ENCODE results near the gene VASH1.

Gene VASH1

GRCh38 chr14:76765461-76765931, 4.2 kb downstream of the VASH1 start:
- Histone ChIP-seq H3K4me3 (ENCODE audit: low read length) (no peak overlapping the region), H3K23ac (ENCODE audit: low read length) (no peak overlapping the region), H3K79me2 (ENCODE audit: control insufficient read depth, insufficient read depth, low read length) (no peaks in the 10 kb centered on the region), H3K56ac (ENCODE audit: low read length) (no peak overlapping the region), H3K27ac (ENCODE audit: low read depth, low read length) (no peak overlapping the region), H3K79me1 (ENCODE audit: low read length) (no peaks in the 10 kb centered on the region), H3K36me3 (ENCODE audit: control insufficient read depth, insufficient read depth, low read length) (no peaks in the 10 kb centered on the region), H2BK5ac (ENCODE audit: low read length) (no peak overlapping the region), H2AK5ac (ENCODE audit: low read length) (no peak overlapping the region), H4K5ac (ENCODE audit: low read length) (no peak overlapping the region), H3K18ac (ENCODE audit: low read length) (no peak overlapping the region), H3K4ac (ENCODE audit: low read depth, low read length) (no peak overlapping the region), H3K4me1 (ENCODE audit: control insufficient read depth, low read depth, low read length) (peaks cover 4% of the 10 kb centered on the region), H2BK15ac (replicated peaks; ENCODE audit: low read depth) (no peak overlapping the region), H3K4me2 (ENCODE audit: low read length) (no peak overlapping the region), H4K8ac (ENCODE audit: low read depth, low read length) (no peak overlapping the region), H2BK120ac (ENCODE audit: low read depth, low read length) (no peak overlapping the region), H3K27me3 (ENCODE audit: insufficient read depth, low read length, poor library complexity) (peaks cover 12% of the 10 kb centered on the region), H3K9ac (ENCODE audit: low read length) (no peak overlapping the region)
- DNase-seq, result no peak
- WGBS (ENCODE audit: extremely low coverage, insufficient coverage, low lambda C conversion rate), result no CpG with 5 or more reads among the region's 6 CpGs

DNA sequence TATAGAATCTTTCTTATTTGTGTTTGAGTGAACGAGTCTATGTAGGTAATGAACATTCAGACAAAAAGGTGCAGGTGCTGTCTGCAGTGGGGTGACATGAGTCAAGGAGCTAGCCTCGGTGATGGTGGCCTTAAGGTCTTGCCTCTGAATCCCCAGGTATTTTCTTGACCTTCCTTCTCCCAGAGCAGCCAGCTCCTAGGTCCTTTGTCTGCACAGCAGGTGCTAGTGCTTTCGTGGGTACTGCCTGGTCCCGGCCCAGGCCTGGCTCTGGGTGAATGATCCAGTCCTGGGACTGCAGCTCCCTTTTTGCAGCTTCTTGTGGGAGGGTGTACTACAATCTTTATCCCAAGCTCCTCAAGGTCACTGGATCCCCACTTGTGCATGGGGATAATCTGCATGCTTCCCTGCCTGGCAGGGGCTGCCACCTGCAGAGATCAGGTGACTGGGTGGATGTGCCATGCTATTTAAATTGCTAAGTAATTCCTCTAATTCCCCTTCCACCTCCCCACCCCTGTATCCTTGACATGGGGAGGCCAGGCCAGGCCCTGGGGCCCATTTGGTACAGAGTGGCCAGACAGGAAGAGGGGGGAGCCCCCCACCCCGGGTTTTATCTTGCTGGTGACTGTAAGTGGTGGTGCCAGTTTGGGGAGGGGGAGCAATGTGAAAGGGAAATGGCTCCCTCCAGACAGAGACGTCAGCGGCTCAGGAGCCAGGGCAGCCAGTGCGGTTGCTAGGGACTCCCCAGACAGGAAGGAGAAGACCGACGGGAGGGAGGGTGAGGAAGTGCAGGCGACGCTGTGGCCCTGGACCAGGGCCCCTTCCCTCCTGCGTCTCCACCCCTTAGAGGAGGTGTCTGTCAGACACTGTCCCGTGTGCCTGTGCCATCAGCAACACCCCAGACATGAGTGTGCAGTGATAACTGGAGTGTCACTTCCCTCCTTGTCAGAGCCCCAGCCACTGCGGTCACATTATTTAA, 6.7 kb downstream of the VASH1 start:
- peak overlapping the region; percentile 12 for H3K4me2 ChIP-seq (ENCODE audit: low read length)
- no peak overlapping the region for H2BK15ac ChIP-seq (replicated peaks; ENCODE audit: low read depth)
- H3K27me3 ChIP-seq (ENCODE audit: insufficient read depth, low read length, poor library complexity), result peaks cover under 1% of the 10 kb centered on the region
- no peaks in the 10 kb centered on the region for H3K79me1 ChIP-seq (ENCODE audit: low read length)
- H2BK120ac ChIP-seq (ENCODE audit: low read depth, low read length), result no peak overlapping the region
- H3K23ac ChIP-seq (ENCODE audit: low read length), result no peak overlapping the region
- no peak overlapping the region for H3K4ac ChIP-seq (ENCODE audit: low read depth, low read length)
- no CpG with 5 or more reads among the region's 15 CpGs for WGBS (ENCODE audit: extremely low coverage, insufficient coverage, low lambda C conversion rate)
- peak; percentile 83 for DNase-seq
- H2AK5ac ChIP-seq (ENCODE audit: low read length), result no peak overlapping the region
- no peaks in the 10 kb centered on the region for H3K36me3 ChIP-seq (ENCODE audit: control insufficient read depth, insufficient read depth, low read length)
- no peaks in the 10 kb centered on the region for H3K79me2 ChIP-seq (ENCODE audit: control insufficient read depth, insufficient read depth, low read length)
- H3K56ac ChIP-seq (ENCODE audit: low read length), result peak overlapping the region; percentile 59
- H3K18ac ChIP-seq (ENCODE audit: low read length), result no peak overlapping the region
- H3K4me1 ChIP-seq (ENCODE audit: control insufficient read depth, low read depth, low read length), result peaks cover 7% of the 10 kb centered on the region
- no peak overlapping the region for H3K27ac ChIP-seq (ENCODE audit: low read depth, low read length)
- H2BK5ac ChIP-seq (ENCODE audit: low read length), result no peak overlapping the region
- no peak overlapping the region for H4K5ac ChIP-seq (ENCODE audit: low read length)
- no peak overlapping the region for H4K8ac ChIP-seq (ENCODE audit: low read depth, low read length)
- no peak overlapping the region for H3K4me3 ChIP-seq (ENCODE audit: low read length)
- no peak overlapping the region for H3K9ac ChIP-seq (ENCODE audit: low read length)

DNA sequence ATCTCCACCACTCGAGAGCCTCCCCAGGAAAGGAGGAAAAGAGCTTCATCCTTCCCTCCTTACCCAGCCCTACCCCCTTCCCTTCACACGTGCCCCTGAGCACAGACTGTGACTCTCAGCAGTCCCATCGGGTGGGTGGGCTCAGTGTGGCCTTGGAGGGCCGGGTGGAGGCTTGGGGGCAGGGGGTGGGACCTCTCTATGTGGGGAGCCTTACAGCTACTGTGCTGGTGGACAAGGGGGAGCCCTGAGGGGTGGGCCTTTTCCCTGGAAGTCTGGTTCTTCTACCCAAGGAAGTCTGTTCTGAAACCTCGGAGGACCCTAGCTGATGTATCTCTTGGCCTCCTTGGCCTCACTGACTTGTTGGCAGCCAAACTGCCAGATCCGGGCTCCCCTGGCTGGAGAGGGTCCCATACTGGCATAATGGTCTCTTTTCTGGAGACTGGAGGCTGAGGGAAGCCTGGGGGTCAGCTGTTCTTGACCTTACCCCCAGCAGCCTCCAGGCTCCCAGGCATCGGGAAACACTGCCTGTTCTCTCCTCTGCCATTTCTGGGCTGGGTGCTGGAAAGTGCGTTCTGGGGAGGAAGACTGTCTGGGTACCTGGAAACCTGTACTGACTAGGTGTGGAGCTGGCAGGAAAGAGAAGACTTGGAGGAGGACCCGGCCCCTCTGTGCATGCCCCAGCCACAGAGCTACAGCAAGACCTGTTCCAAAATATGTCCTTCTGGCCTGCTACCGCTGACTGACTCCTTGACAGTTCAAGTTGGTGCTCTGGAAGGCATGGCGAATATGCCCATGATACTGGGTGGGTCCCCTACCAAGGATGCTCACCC, 7.6 kb downstream of the VASH1 start:
- no CpG with 5 or more reads among the region's 11 CpGs for WGBS (ENCODE audit: extremely low coverage, insufficient coverage, low lambda C conversion rate)
- H3K27ac ChIP-seq (ENCODE audit: low read depth, low read length), result no peak overlapping the region
- DNase-seq, result no peak

GRCh38 chr14:76769636-76770292, 8.5 kb downstream of the VASH1 start:
- Histone ChIP-seq H3K79me2 (ENCODE audit: control insufficient read depth, insufficient read depth, low read length) (no peaks in the 10 kb centered on the region), H3K9ac (ENCODE audit: low read length) (no peak overlapping the region), H3K23ac (ENCODE audit: low read length) (no peak overlapping the region), H3K4ac (ENCODE audit: low read depth, low read length) (no peak overlapping the region), H3K27me3 (ENCODE audit: insufficient read depth, low read length, poor library complexity) (no peaks in the 10 kb centered on the region), H3K79me1 (ENCODE audit: low read length) (no peaks in the 10 kb centered on the region), H3K27ac (ENCODE audit: low read depth, low read length) (no peak overlapping the region), H3K4me2 (ENCODE audit: low read length) (no peak overlapping the region), H3K36me3 (ENCODE audit: control insufficient read depth, insufficient read depth, low read length) (no peaks in the 10 kb centered on the region), H3K56ac (ENCODE audit: low read length) (no peak overlapping the region), H2AK5ac (ENCODE audit: low read length) (no peak overlapping the region), H3K4me1 (ENCODE audit: control insufficient read depth, low read depth, low read length) (peaks cover 16% of the 10 kb centered on the region), H4K5ac (ENCODE audit: low read length) (no peak overlapping the region), H2BK15ac (replicated peaks; ENCODE audit: low read depth) (no peak overlapping the region), H3K18ac (ENCODE audit: low read length) (no peak overlapping the region), H3K4me3 (ENCODE audit: low read length) (no peak overlapping the region), H2BK120ac (ENCODE audit: low read depth, low read length) (no peak overlapping the region), H2BK5ac (ENCODE audit: low read length) (no peak overlapping the region), H4K8ac (ENCODE audit: low read depth, low read length) (no peak overlapping the region)
- DNase-seq, result no peak
- no CpG with 5 or more reads among the region's 18 CpGs for WGBS (ENCODE audit: extremely low coverage, insufficient coverage, low lambda C conversion rate)

More for the DNA sequence above, 7.6 kb downstream of the VASH1 start:
- H3K4ac ChIP-seq (ENCODE audit: low read depth, low read length), result no peak overlapping the region
- H3K18ac ChIP-seq (ENCODE audit: low read length), result no peak overlapping the region
- H2BK5ac ChIP-seq (ENCODE audit: low read length), result no peak overlapping the region
- H3K27me3 ChIP-seq (ENCODE audit: insufficient read depth, low read length, poor library complexity), result no peaks in the 10 kb centered on the region
- no peak overlapping the region for H3K4me2 ChIP-seq (ENCODE audit: low read length)
- no peak overlapping the region for H3K23ac ChIP-seq (ENCODE audit: low read length)
- H2BK15ac ChIP-seq (replicated peaks; ENCODE audit: low read depth), result no peak overlapping the region
- no peak overlapping the region for H3K9ac ChIP-seq (ENCODE audit: low read length)
- no peaks in the 10 kb centered on the region for H3K36me3 ChIP-seq (ENCODE audit: control insufficient read depth, insufficient read depth, low read length)
- H3K79me1 ChIP-seq (ENCODE audit: low read length), result no peaks in the 10 kb centered on the region
- H2AK5ac ChIP-seq (ENCODE audit: low read length), result no peak overlapping the region
- no peak overlapping the region for H4K8ac ChIP-seq (ENCODE audit: low read depth, low read length)
- peak overlapping the region; percentile 59 for H3K56ac ChIP-seq (ENCODE audit: low read length)
- H3K79me2 ChIP-seq (ENCODE audit: control insufficient read depth, insufficient read depth, low read length), result no peaks in the 10 kb centered on the region
- peaks cover 13% of the 10 kb centered on the region for H3K4me1 ChIP-seq (ENCODE audit: control insufficient read depth, low read depth, low read length)
- H4K5ac ChIP-seq (ENCODE audit: low read length), result no peak overlapping the region
- no peak overlapping the region for H3K4me3 ChIP-seq (ENCODE audit: low read length)
- H2BK120ac ChIP-seq (ENCODE audit: low read depth, low read length), result no peak overlapping the region

GRCh38 chr14:76770521-76771436, 9.5 kb downstream of the VASH1 start:
- no CpG with 5 or more reads among the region's 10 CpGs for WGBS (ENCODE audit: extremely low coverage, insufficient coverage, low lambda C conversion rate)
- DNase-seq, result no peak
- H3K4me3 ChIP-seq (ENCODE audit: low read length), result no peak overlapping the region
- no peaks in the 10 kb centered on the region for H3K79me2 ChIP-seq (ENCODE audit: control insufficient read depth, insufficient read depth, low read length)
- H3K79me1 ChIP-seq (ENCODE audit: low read length), result no peaks in the 10 kb centered on the region
- no peaks in the 10 kb centered on the region for H3K36me3 ChIP-seq (ENCODE audit: control insufficient read depth, insufficient read depth, low read length)
- H3K4ac ChIP-seq (ENCODE audit: low read depth, low read length), result no peak overlapping the region
- H3K9ac ChIP-seq (ENCODE audit: low read length), result no peak overlapping the region
- no peak overlapping the region for H3K18ac ChIP-seq (ENCODE audit: low read length)
- no peak overlapping the region for H4K5ac ChIP-seq (ENCODE audit: low read length)
- peaks cover 16% of the 10 kb centered on the region for H3K4me1 ChIP-seq (ENCODE audit: control insufficient read depth, low read depth, low read length)
- H3K56ac ChIP-seq (ENCODE audit: low read length), result no peak overlapping the region
- no peak overlapping the region for H2BK15ac ChIP-seq (replicated peaks; ENCODE audit: low read depth)
- no peak overlapping the region for H2BK5ac ChIP-seq (ENCODE audit: low read length)
- no peak overlapping the region for H4K8ac ChIP-seq (ENCODE audit: low read depth, low read length)
- no peak overlapping the region for H2AK5ac ChIP-seq (ENCODE audit: low read length)
- H3K27ac ChIP-seq (ENCODE audit: low read depth, low read length), result no peak overlapping the region
- no peak overlapping the region for H3K23ac ChIP-seq (ENCODE audit: low read length)
- no peak overlapping the region for H2BK120ac ChIP-seq (ENCODE audit: low read depth, low read length)
- H3K27me3 ChIP-seq (ENCODE audit: insufficient read depth, low read length, poor library complexity), result no peaks in the 10 kb centered on the region
- H3K4me2 ChIP-seq (ENCODE audit: low read length), result no peak overlapping the region
